Measurements from ENCODE around the gene RPS6KA4.

DNA sequence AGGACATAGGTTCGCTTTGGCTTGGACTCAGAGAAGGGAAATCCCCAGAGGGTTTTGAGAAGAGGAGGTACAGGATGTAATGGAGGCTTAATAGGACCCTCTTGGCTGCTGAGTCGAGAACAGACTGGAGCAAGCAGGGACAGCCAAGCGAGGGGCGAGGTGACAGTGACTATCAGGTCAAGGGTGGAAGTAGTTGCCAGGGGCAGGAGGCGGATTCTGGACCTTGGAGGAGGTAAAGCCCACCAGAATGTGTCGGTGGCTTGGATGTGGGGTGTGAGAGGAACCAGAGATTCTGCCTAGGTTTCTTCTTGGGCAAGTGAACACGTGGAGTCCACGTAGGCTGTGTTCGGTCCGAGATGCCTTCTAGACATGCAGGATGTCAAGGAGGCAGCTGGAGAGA, 46.0 kb upstream of the RPS6KA4 start:
- TF ChIP-seq, protein P1, sequence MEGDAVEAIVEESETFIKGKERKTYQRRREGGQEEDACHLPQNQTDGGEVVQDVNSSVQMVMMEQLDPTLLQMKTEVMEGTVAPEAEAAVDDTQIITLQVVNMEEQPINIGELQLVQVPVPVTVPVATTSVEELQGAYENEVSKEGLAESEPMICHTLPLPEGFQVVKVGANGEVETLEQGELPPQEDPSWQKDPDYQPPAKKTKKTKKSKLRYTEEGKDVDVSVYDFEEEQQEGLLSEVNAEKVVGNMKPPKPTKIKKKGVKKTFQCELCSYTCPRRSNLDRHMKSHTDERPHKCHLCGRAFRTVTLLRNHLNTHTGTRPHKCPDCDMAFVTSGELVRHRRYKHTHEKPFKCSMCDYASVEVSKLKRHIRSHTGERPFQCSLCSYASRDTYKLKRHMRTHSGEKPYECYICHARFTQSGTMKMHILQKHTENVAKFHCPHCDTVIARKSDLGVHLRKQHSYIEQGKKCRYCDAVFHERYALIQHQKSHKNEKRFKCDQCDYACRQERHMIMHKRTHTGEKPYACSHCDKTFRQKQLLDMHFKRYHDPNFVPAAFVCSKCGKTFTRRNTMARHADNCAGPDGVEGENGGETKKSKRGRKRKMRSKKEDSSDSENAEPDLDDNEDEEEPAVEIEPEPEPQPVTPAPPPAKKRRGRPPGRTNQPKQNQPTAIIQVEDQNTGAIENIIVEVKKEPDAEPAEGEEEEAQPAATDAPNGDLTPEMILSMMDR (conservative IDR thresholded peaks at IDR 0.05 in 1 of 2, IDR thresholded peaks at IDR 0.05 in 1 of 2; ENCODE audit: extremely low read depth in 1 of 2, insufficient read depth in 1 of 2, low read depth in 1 of 2, low read length in 2 of 2), result no peak
- TF ChIP-seq EZH2 (IDR thresholded peaks at IDR 0.05; ENCODE audit: borderline replicate concordance, low read length), result no peak
